ENCODE data around the gene ANO7. TPM values are rescaled to one million over a fixed set of nuclear protein-coding genes. Genes with fewer than 3 reads are reported as not detected.

ANO7 gene
- total RNA-seq, 1 donor from 2014 or later = 3.4 TPM

Other genes with a start within 250 kb of the ANO7 start
- 9.7 TPM for gene SNED1, start 190.1 kb upstream of the ANO7 start, total RNA-seq
- gene MTERF4, start 86.4 kb upstream of the ANO7 start, total RNA-seq = 21.0 TPM
- 2.2 TPM for gene PASK, start 39.2 kb upstream of the ANO7 start, total RNA-seq
- gene PPP1R7, start 38.2 kb upstream of the ANO7 start, total RNA-seq = 77.7 TPM
- 356 TPM for gene HDLBP, start 127.0 kb downstream of the ANO7 start, total RNA-seq
- gene SEPTIN2, start 127.2 kb downstream of the ANO7 start, total RNA-seq = 219 TPM
- 24.4 TPM for gene FARP2, start 167.6 kb downstream of the ANO7 start, total RNA-seq

Data from cardiac septum (tissue), 1 donor.